HL-60 (cell line): Measurements from ENCODE around the gene CASKIN2.

ENCODE experiments used
- CTCF ChIP-seq: IDR thresholded peaks from one replicate; pipeline ENCODE4 v1.5.1; 2011; ENCODE audit warnings: low read length, control low read depth, inconsistent platforms; ENCODE audit not compliant: insufficient read depth
- POLR2AphosphoS5 ChIP-seq: IDR thresholded peaks from 2 replicates; pipeline ENCODE4 v1.6.1; 2012; ENCODE audit warnings: low read depth
- REST ChIP-seq: IDR thresholded peaks from 2 replicates; pipeline ENCODE4 v1.6.1; 2012; ENCODE audit warnings: low read depth; ENCODE audit not compliant: insufficient replicate concordance

- TF ChIP-seq CTCF (no peak), POLR2AphosphoS5 (no peak), REST (no peak)
Measured at GRCh38 chr17:75498039-75498725, 17.2 kb downstream of the CASKIN2 start.
